Activated naive CD4-positive, alpha-beta T cell treated with anti-CD3 and anti-CD28 coated beads, Interleukin-2, amount 10 ng/mL, durations not matched to agents 7 days and 5 days (primary cell): ENCODE measurements around the gene SMYD1.

Source experiments
- CTCF ChIA-PET: fragments of 350-600 bp; sonication (Branson Sonifier 250); formaldehyde crosslinking; loops from one replicate; lab custom pipeline; 2021; ENCODE audit warnings: antibody characterized with exemption; lab: Charles Lee
- DNase-seq: peaks from one replicate; pipeline ENCODE4 v3.0.0-alpha.2; 2020
- H3K27ac Mint-ChIP-seq: one replicate; pipeline ENCODE4 v1.8.0; 2021; ENCODE audit warnings: mild to moderate bottlenecking, moderate library complexity, mixed read lengths
- H3K27me3 Mint-ChIP-seq: one replicate; pipeline ENCODE4 v1.8.0; 2021; ENCODE audit warnings: mild to moderate bottlenecking, mixed read lengths
- H3K36me3 Mint-ChIP-seq: one replicate; pipeline ENCODE4 v1.8.0; 2021; ENCODE audit warnings: mixed read lengths
- H3K4me1 Mint-ChIP-seq: one replicate; pipeline ENCODE4 v1.8.0; 2021; ENCODE audit warnings: mixed read lengths
- H3K4me3 Mint-ChIP-seq: one replicate; pipeline ENCODE4 v1.8.0; 2021; ENCODE audit warnings: mild to moderate bottlenecking, moderate library complexity, mixed read lengths
- H3K9me3 Mint-ChIP-seq: one replicate; pipeline ENCODE4 v1.8.0; 2021; ENCODE audit warnings: mixed read lengths

Gene SMYD1

GRCh38 chr2:88067189-88067588 lies 436 bp upstream of the SMYD1 start:
- Mint-ChIP-seq H3K36me3 (no peaks in the 10 kb centered on the region), H3K4me1 (no peaks in the 10 kb centered on the region), H3K27ac (no peak overlapping the region), H3K9me3 (no peaks in the 10 kb centered on the region), H3K4me3 (no peak overlapping the region), H3K27me3 (peaks cover 7% of the 10 kb centered on the region)
- CTCF ChIA-PET = no interaction called here
- no peak for DNase-seq

GRCh38 chr2:88068044-88068443 lies 419 bp downstream of the SMYD1 start:
- CTCF ChIA-PET = no interaction called here
- peaks cover 7% of the 10 kb centered on the region for H3K27me3 Mint-ChIP-seq

GRCh38 chr2:88069117-88069516 lies 1.5 kb downstream of the SMYD1 start:
- CTCF ChIA-PET = interaction anchor here (1.3 kb wide), 1 partner anchor 9 kb away, joined by 7 read pairs; no protein-coding TSS in a partner anchor
- Mint-ChIP-seq H3K4me1 (no peaks in the 10 kb centered on the region), H3K9me3 (no peaks in the 10 kb centered on the region), H3K36me3 (no peaks in the 10 kb centered on the region), H3K27me3 (peaks cover 9% of the 10 kb centered on the region), H3K4me3 (no peak overlapping the region), H3K27ac (no peak overlapping the region)
- no peak for DNase-seq

More at GRCh38 chr2:88068044-88068443, 419 bp downstream of the SMYD1 start:
- no peaks in the 10 kb centered on the region for H3K9me3 Mint-ChIP-seq
- H3K4me1 Mint-ChIP-seq = no peaks in the 10 kb centered on the region
- H3K4me3 Mint-ChIP-seq = no peak overlapping the region
- no peaks in the 10 kb centered on the region for H3K36me3 Mint-ChIP-seq
- H3K27ac Mint-ChIP-seq = no peak overlapping the region
- DNase-seq = no peak

GRCh38 chr2:88070055-88070454 lies 2.4 kb downstream of the SMYD1 start:
- Mint-ChIP-seq H3K27me3 (peaks cover 12% of the 10 kb centered on the region), H3K9me3 (no peaks in the 10 kb centered on the region), H3K4me3 (no peak overlapping the region), H3K4me1 (no peaks in the 10 kb centered on the region), H3K36me3 (no peaks in the 10 kb centered on the region), H3K27ac (no peak overlapping the region)
- DNase-seq = no peak
- CTCF ChIA-PET = interaction anchor here (1.3 kb wide), 1 partner anchor 9 kb away, joined by 7 read pairs; no protein-coding TSS in a partner anchor

GRCh38 chr2:88071365-88071764 lies 3.7 kb downstream of the SMYD1 start:
- H3K9me3 Mint-ChIP-seq = no peaks in the 10 kb centered on the region
- no peaks in the 10 kb centered on the region for H3K4me1 Mint-ChIP-seq
- H3K4me3 Mint-ChIP-seq = no peak overlapping the region
- no peak overlapping the region for H3K27ac Mint-ChIP-seq
- peaks cover 12% of the 10 kb centered on the region for H3K27me3 Mint-ChIP-seq
- CTCF ChIA-PET = interaction anchor here (1.0 kb wide), 1 partner anchor 10 kb away, joined by 3 read pairs; no protein-coding TSS in a partner anchor
- no peak for DNase-seq
- no peaks in the 10 kb centered on the region for H3K36me3 Mint-ChIP-seq

- Mint-ChIP-seq H3K4me3 (no peak overlapping the region), H3K4me1 (no peaks in the 10 kb centered on the region), H3K27ac (no peak overlapping the region), H3K9me3 (no peaks in the 10 kb centered on the region), H3K27me3 (peaks cover 5% of the 10 kb centered on the region), H3K36me3 (no peaks in the 10 kb centered on the region)
- DNase-seq = no peak
- CTCF ChIA-PET = no interaction called here
These were observed 6.5 kb downstream of the SMYD1 start for GRCh38 chr2:88074150-88074549.

- H3K36me3 Mint-ChIP-seq = no peaks in the 10 kb centered on the region
- DNase-seq = no peak
- no peaks in the 10 kb centered on the region for H3K4me1 Mint-ChIP-seq
- no peaks in the 10 kb centered on the region for H3K9me3 Mint-ChIP-seq
- H3K4me3 Mint-ChIP-seq = no peak overlapping the region
- CTCF ChIA-PET = no interaction called here
- peaks cover 5% of the 10 kb centered on the region for H3K27me3 Mint-ChIP-seq
- no peak overlapping the region for H3K27ac Mint-ChIP-seq
These were observed 7.2 kb downstream of the SMYD1 start for GRCh38 chr2:88074854-88075292.

- Mint-ChIP-seq H3K9me3 (no peaks in the 10 kb centered on the region), H3K36me3 (no peaks in the 10 kb centered on the region), H3K4me1 (no peaks in the 10 kb centered on the region), H3K27ac (no peak overlapping the region), H3K4me3 (no peak overlapping the region), H3K27me3 (peaks cover 5% of the 10 kb centered on the region)
- CTCF ChIA-PET = no interaction called here
- no peak for DNase-seq
These were observed 9.5 kb downstream of the SMYD1 start for GRCh38 chr2:88077080-88077479.

GRCh38 chr2:88078643-88079172 lies 11.1 kb downstream of the SMYD1 start:
- H3K27ac Mint-ChIP-seq = no peak overlapping the region
- no peaks in the 10 kb centered on the region for H3K36me3 Mint-ChIP-seq
- H3K4me3 Mint-ChIP-seq = no peak overlapping the region
- CTCF ChIA-PET = interaction anchor here (1.2 kb wide), 1 partner anchor 18 kb away, joined by 3 read pairs; no protein-coding TSS in a partner anchor
- no peaks in the 10 kb centered on the region for H3K9me3 Mint-ChIP-seq
- H3K4me1 Mint-ChIP-seq = no peaks in the 10 kb centered on the region
- DNase-seq = no peak
- H3K27me3 Mint-ChIP-seq = peaks cover 5% of the 10 kb centered on the region

- CTCF ChIA-PET = interaction anchor here (2.8 kb wide), 1 partner anchor 20 kb away, joined by 9 read pairs; no protein-coding TSS in a partner anchor
- H3K36me3 Mint-ChIP-seq = no peaks in the 10 kb centered on the region
- no peak for DNase-seq
- H3K27me3 Mint-ChIP-seq = no peaks in the 10 kb centered on the region
- H3K4me1 Mint-ChIP-seq = no peaks in the 10 kb centered on the region
- no peaks in the 10 kb centered on the region for H3K9me3 Mint-ChIP-seq
- H3K27ac Mint-ChIP-seq = no peak overlapping the region
- H3K4me3 Mint-ChIP-seq = no peak overlapping the region
These were observed 12.9 kb downstream of the SMYD1 start for GRCh38 chr2:88080545-88080944.

GRCh38 chr2:88081924-88082608 lies 14.4 kb downstream of the SMYD1 start:
- CTCF ChIA-PET = interaction anchor here (1.1 to 2.8 kb wide), 2 partner anchors 21 to 110 kb away, joined by 3 to 9 read pairs; no protein-coding TSS in a partner anchor
- no peaks in the 10 kb centered on the region for H3K4me1 Mint-ChIP-seq
- DNase-seq = no peak

GRCh38 chr2:88082781-88083180 lies 15.2 kb downstream of the SMYD1 start:
- H3K9me3 Mint-ChIP-seq = no peaks in the 10 kb centered on the region
- no peaks in the 10 kb centered on the region for H3K36me3 Mint-ChIP-seq
- no peaks in the 10 kb centered on the region for H3K27me3 Mint-ChIP-seq
- DNase-seq = no peak
- no peaks in the 10 kb centered on the region for H3K4me1 Mint-ChIP-seq
- CTCF ChIA-PET = interaction anchor here (1.1 to 2.8 kb wide), 2 partner anchors 22 to 109 kb away, joined by 3 to 9 read pairs; no protein-coding TSS in a partner anchor
- H3K4me3 Mint-ChIP-seq = no peak overlapping the region
- no peak overlapping the region for H3K27ac Mint-ChIP-seq

More at GRCh38 chr2:88081924-88082608, 14.4 kb downstream of the SMYD1 start:
- Mint-ChIP-seq H3K27me3 (no peaks in the 10 kb centered on the region), H3K9me3 (no peaks in the 10 kb centered on the region), H3K4me3 (no peak overlapping the region), H3K36me3 (no peaks in the 10 kb centered on the region), H3K27ac (no peak overlapping the region)

- H3K27me3 Mint-ChIP-seq = no peaks in the 10 kb centered on the region
- no peaks in the 10 kb centered on the region for H3K4me1 Mint-ChIP-seq
- no peak for DNase-seq
- no peak overlapping the region for H3K27ac Mint-ChIP-seq
- no peaks in the 10 kb centered on the region for H3K36me3 Mint-ChIP-seq
- CTCF ChIA-PET = no interaction called here
- H3K9me3 Mint-ChIP-seq = no peaks in the 10 kb centered on the region
- H3K4me3 Mint-ChIP-seq = no peak overlapping the region
These were observed 17.5 kb downstream of the SMYD1 start for GRCh38 chr2:88085099-88085498.

GRCh38 chr2:88085602-88086001 lies 18.0 kb downstream of the SMYD1 start:
- Mint-ChIP-seq H3K4me1 (peaks cover 3% of the 10 kb centered on the region), H3K4me3 (no peak overlapping the region), H3K36me3 (no peaks in the 10 kb centered on the region), H3K9me3 (no peaks in the 10 kb centered on the region), H3K27ac (no peak overlapping the region), H3K27me3 (no peaks in the 10 kb centered on the region)
- CTCF ChIA-PET = no interaction called here
- DNase-seq = no peak

- no peak overlapping the region for H3K27ac Mint-ChIP-seq
- DNase-seq = no peak
- H3K27me3 Mint-ChIP-seq = no peaks in the 10 kb centered on the region
- H3K4me1 Mint-ChIP-seq = peaks cover 3% of the 10 kb centered on the region
- no peak overlapping the region for H3K4me3 Mint-ChIP-seq
- CTCF ChIA-PET = no interaction called here
- H3K9me3 Mint-ChIP-seq = no peaks in the 10 kb centered on the region
- no peaks in the 10 kb centered on the region for H3K36me3 Mint-ChIP-seq
These were observed 18.8 kb downstream of the SMYD1 start for GRCh38 chr2:88086401-88086800.
